ENCODE measurements around the gene VAMP3. TPM values are rescaled to one million over a fixed set of nuclear protein-coding genes. Genes with fewer than 3 reads are reported as not detected.
A peak's percentile ranks its signal among the peaks of the same experiment; 100 is the strongest.

The VAMP3 gene
- total RNA-seq, 4 donors from 2014 or later: 64.4 to 133 (median 88.7) TPM

DNA sequence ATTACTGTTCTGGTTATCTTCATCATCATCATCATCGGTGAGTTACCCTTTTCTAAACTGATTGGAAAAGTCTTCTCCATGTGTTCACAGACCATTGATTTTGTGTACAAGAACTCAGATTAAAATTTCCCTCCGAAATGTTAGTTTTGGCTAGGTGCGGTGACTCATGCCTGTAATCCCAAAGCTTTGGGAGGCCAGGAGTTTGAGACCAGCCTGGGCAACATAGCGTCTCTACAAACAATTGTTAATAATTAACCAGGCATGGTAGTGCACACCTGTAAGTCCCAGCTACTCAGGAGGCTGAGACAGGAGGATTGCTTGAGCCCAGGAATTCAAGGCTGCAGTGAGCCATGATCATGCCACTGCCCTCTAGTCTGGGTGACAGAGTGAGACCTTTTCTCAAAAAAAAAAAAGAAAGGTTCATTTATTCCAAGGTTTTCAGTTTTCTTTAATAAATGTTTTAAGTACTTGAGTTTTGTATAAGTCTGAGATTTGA, 7.1 kb downstream of the VAMP3 start:
- H3K4me3 ChIP-seq (ENCODE audit: low read depth, poor library complexity, severe bottlenecking): no peak overlapping the region
- intact Hi-C loops (cut with DNase I; ENCODE audit: low total_unique reads): loop anchor here (5.0 kb wide), 1 partner anchor 1464 kb away; no protein-coding TSS in a partner anchor
- no peak for DNase-seq (ENCODE audit: low spot score in 2 of 2)
- 93 to 97% methylated on average over 4 of the region's 4 CpGs for WGBS, 2 donors
- TF ChIP-seq POLR2A (IDR thresholded peaks at IDR 0.05) (no peak), CTCF (IDR thresholded peaks at IDR 0.05) (no peak)

- 92 to 94% methylated on average over 9 of the region's 9 CpGs for WGBS, 2 donors
- TF ChIP-seq CTCF (IDR thresholded peaks at IDR 0.05) (no peak), POLR2A (IDR thresholded peaks at IDR 0.05) (no peak)
- intact Hi-C loops (cut with DNase I; ENCODE audit: low total_unique reads): no loop called here
- no peak for DNase-seq (ENCODE audit: low spot score in 2 of 2)
- no peak overlapping the region for H3K4me3 ChIP-seq (ENCODE audit: low read depth, poor library complexity, severe bottlenecking)
Measured at GRCh38 chr1:7780976-7781375, 9.9 kb downstream of the VAMP3 start.

DNA sequence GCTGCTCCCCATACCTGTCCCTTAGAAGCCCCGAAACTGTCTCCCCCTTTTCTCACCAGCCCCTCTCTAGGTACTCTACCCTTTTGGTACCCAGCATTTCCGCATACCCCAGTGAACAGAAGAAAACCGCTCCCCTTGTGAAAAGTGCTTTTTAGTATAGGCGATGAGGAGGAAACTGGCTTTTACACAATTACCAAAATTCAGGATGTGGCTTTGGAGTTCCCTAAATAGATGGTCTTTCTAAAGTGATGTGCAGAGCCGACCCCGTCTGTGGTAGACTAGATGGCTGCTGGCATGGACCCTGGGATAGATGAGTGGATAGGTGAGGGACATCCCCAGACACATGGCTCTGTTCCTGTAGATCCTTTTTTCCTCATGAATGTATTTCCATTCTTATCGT, 10.4 kb downstream of the VAMP3 start:
- no peak for TF ChIP-seq POLR2A (IDR thresholded peaks at IDR 0.05)
- TF ChIP-seq CTCF (IDR thresholded peaks at IDR 0.05): no peak

GRCh38 chr1:7781923-7782495, 10.9 kb downstream of the VAMP3 start:
- H3K4me3 ChIP-seq (ENCODE audit: low read depth, poor library complexity, severe bottlenecking): no peak overlapping the region
- intact Hi-C loops (cut with DNase I; ENCODE audit: low total_unique reads): no loop called here
- no peak for DNase-seq (ENCODE audit: low spot score in 2 of 2)
- whole genome bisulfite sequencing, 2 donors: 70 to 72% methylated on average over 16 of the region's 16 CpGs
- TF ChIP-seq CTCF (IDR thresholded peaks at IDR 0.05): no peak
- no peak for TF ChIP-seq POLR2A (IDR thresholded peaks at IDR 0.05)

More for the DNA sequence above, 10.4 kb downstream of the VAMP3 start:
- DNase-seq (ENCODE audit: low spot score in 2 of 2): no peak
- intact Hi-C loops (cut with DNase I; ENCODE audit: low total_unique reads): no loop called here
- WGBS, 2 donors: 72 to 76% methylated on average over 7 of the region's 7 CpGs
- no peak overlapping the region for H3K4me3 ChIP-seq (ENCODE audit: low read depth, poor library complexity, severe bottlenecking)

GRCh38 chr1:7783178-7783711, 12.1 kb downstream of the VAMP3 start:
- intact Hi-C loops (cut with DNase I; ENCODE audit: low total_unique reads): no loop called here
- WGBS, 2 donors: 1% methylated on average over 22 to 27 of the region's 34 CpGs
- TF ChIP-seq CTCF (IDR thresholded peaks at IDR 0.05) (no peak), POLR2A (IDR thresholded peaks at IDR 0.05) (no peak)
- peak overlapping the region; percentile 16 for H3K4me3 ChIP-seq (ENCODE audit: low read depth, poor library complexity, severe bottlenecking)
- DNase-seq (ENCODE audit: low spot score in 2 of 2): peak; percentile 49 to 94
